ENCODE data around the gene IRF5. TPM values are rescaled to one million over a fixed set of nuclear protein-coding genes. Genes with fewer than 3 reads are reported as not detected.

Gene IRF5
- total and polyA plus RNA-seq, 5 donors: 1.6 to 4.6 (median 4.1) TPM

- Histone ChIP-seq H3K27me3 (ENCODE audit: control insufficient read depth, insufficient read depth) (no peaks in the 10 kb centered on the region), H3K4me1 (ENCODE audit: control insufficient read depth, insufficient read depth, low read length) (no peaks in the 10 kb centered on the region), H3K27ac (ENCODE audit: low read length) (no peak overlapping the region), H3K4me3 (ENCODE audit: low read length) (no peak overlapping the region), H3K9me3 (ENCODE audit: control insufficient read depth, low read length) (no peaks in the 10 kb centered on the region)
- WGBS: 55% methylated on average over 5 of the region's 5 CpGs
- intact Hi-C loops (cut with DNase I): no loop called here
- ATAC-seq (no peak), DNase-seq (no peak)
Observed at GRCh38 chr7:128951296-128951695, 13.6 kb downstream of the IRF5 start.

- ATAC-seq (no peak), DNase-seq (no peak)
- Histone ChIP-seq H3K4me1 (ENCODE audit: control insufficient read depth, insufficient read depth, low read length) (no peaks in the 10 kb centered on the region), H3K27me3 (ENCODE audit: control insufficient read depth, insufficient read depth) (no peaks in the 10 kb centered on the region), H3K9me3 (ENCODE audit: control insufficient read depth, low read length) (no peaks in the 10 kb centered on the region), H3K27ac (ENCODE audit: low read length) (no peak overlapping the region), H3K4me3 (ENCODE audit: low read length) (no peak overlapping the region)
- WGBS: 91% methylated on average over 2 of the region's 2 CpGs
- intact Hi-C loops (cut with DNase I): no loop called here
Observed at GRCh38 chr7:128954150-128954549, 16.4 kb downstream of the IRF5 start.

GRCh38 chr7:128954830-128955802 is 17.4 kb downstream of the IRF5 start:
- no peak overlapping the region for H3K4me3 ChIP-seq (ENCODE audit: low read length)
- no peaks in the 10 kb centered on the region for H3K4me1 ChIP-seq (ENCODE audit: control insufficient read depth, insufficient read depth, low read length)
- DNase-seq: no peak
- WGBS: 68% methylated on average over 15 of the region's 15 CpGs
- no peaks in the 10 kb centered on the region for H3K9me3 ChIP-seq (ENCODE audit: control insufficient read depth, low read length)
- H3K27me3 ChIP-seq (ENCODE audit: control insufficient read depth, insufficient read depth): no peaks in the 10 kb centered on the region
- no peak for ATAC-seq
- intact Hi-C loops (cut with DNase I): no loop called here
- no peak overlapping the region for H3K27ac ChIP-seq (ENCODE audit: low read length)

- DNase-seq: no peak
- no peak overlapping the region for H3K4me3 ChIP-seq (ENCODE audit: low read length)
- ATAC-seq: no peak
- H3K4me1 ChIP-seq (ENCODE audit: control insufficient read depth, insufficient read depth, low read length): no peaks in the 10 kb centered on the region
- H3K27me3 ChIP-seq (ENCODE audit: control insufficient read depth, insufficient read depth): no peaks in the 10 kb centered on the region
- no peak overlapping the region for H3K27ac ChIP-seq (ENCODE audit: low read length)
- intact Hi-C loops (cut with DNase I): no loop called here
- H3K9me3 ChIP-seq (ENCODE audit: control insufficient read depth, low read length): no peaks in the 10 kb centered on the region
Observed at GRCh38 chr7:128955981-128956380, 18.3 kb downstream of the IRF5 start.

GRCh38 chr7:128959296-128959695 is 21.6 kb downstream of the IRF5 start:
- no peak for ATAC-seq
- DNase-seq: no peak
- Histone ChIP-seq H3K9me3 (ENCODE audit: control insufficient read depth, low read length) (no peaks in the 10 kb centered on the region), H3K4me1 (ENCODE audit: control insufficient read depth, insufficient read depth, low read length) (no peaks in the 10 kb centered on the region), H3K27ac (ENCODE audit: low read length) (no peak overlapping the region), H3K4me3 (ENCODE audit: low read length) (no peak overlapping the region), H3K27me3 (ENCODE audit: control insufficient read depth, insufficient read depth) (no peaks in the 10 kb centered on the region)
- WGBS: 88% methylated on average over 4 of the region's 4 CpGs
- intact Hi-C loops (cut with DNase I): no loop called here

- intact Hi-C loops (cut with DNase I): no loop called here
- H3K4me1 ChIP-seq (ENCODE audit: control insufficient read depth, insufficient read depth, low read length): no peaks in the 10 kb centered on the region
- no peak overlapping the region for H3K4me3 ChIP-seq (ENCODE audit: low read length)
- H3K9me3 ChIP-seq (ENCODE audit: control insufficient read depth, low read length): no peaks in the 10 kb centered on the region
- ATAC-seq (no peak), DNase-seq (no peak)
- WGBS: 89% methylated on average over 8 of the region's 8 CpGs
- H3K27ac ChIP-seq (ENCODE audit: low read length): no peak overlapping the region
- no peaks in the 10 kb centered on the region for H3K27me3 ChIP-seq (ENCODE audit: control insufficient read depth, insufficient read depth)
Observed at GRCh38 chr7:128961030-128961659, 23.4 kb downstream of the IRF5 start.

GRCh38 chr7:128962899-128963298 is 25.2 kb downstream of the IRF5 start:
- Histone ChIP-seq H3K9me3 (ENCODE audit: control insufficient read depth, low read length) (no peaks in the 10 kb centered on the region), H3K4me1 (ENCODE audit: control insufficient read depth, insufficient read depth, low read length) (no peaks in the 10 kb centered on the region), H3K27me3 (ENCODE audit: control insufficient read depth, insufficient read depth) (no peaks in the 10 kb centered on the region), H3K4me3 (ENCODE audit: low read length) (no peak overlapping the region), H3K27ac (ENCODE audit: low read length) (no peak overlapping the region)
- DNase-seq (no peak), ATAC-seq (no peak)
- intact Hi-C loops (cut with DNase I): no loop called here

- DNase-seq (no peak), ATAC-seq (no peak)
- no peaks in the 10 kb centered on the region for H3K27me3 ChIP-seq (ENCODE audit: control insufficient read depth, insufficient read depth)
- WGBS: 93% methylated on average over 1 of the region's 1 CpG
- no peaks in the 10 kb centered on the region for H3K4me1 ChIP-seq (ENCODE audit: control insufficient read depth, insufficient read depth, low read length)
- intact Hi-C loops (cut with DNase I): no loop called here
- H3K9me3 ChIP-seq (ENCODE audit: control insufficient read depth, low read length): no peaks in the 10 kb centered on the region
- no peak overlapping the region for H3K4me3 ChIP-seq (ENCODE audit: low read length)
- H3K27ac ChIP-seq (ENCODE audit: low read length): no peak overlapping the region
Observed at GRCh38 chr7:128963327-128963757, 25.6 kb downstream of the IRF5 start.

- intact Hi-C loops (cut with DNase I): no loop called here
- WGBS: 90% methylated on average over 1 of the region's 1 CpG
- H3K27me3 ChIP-seq (ENCODE audit: control insufficient read depth, insufficient read depth): no peaks in the 10 kb centered on the region
- ATAC-seq (no peak), DNase-seq (no peak)
- no peaks in the 10 kb centered on the region for H3K9me3 ChIP-seq (ENCODE audit: control insufficient read depth, low read length)
- no peaks in the 10 kb centered on the region for H3K4me1 ChIP-seq (ENCODE audit: control insufficient read depth, insufficient read depth, low read length)
- no peak overlapping the region for H3K4me3 ChIP-seq (ENCODE audit: low read length)
- no peak overlapping the region for H3K27ac ChIP-seq (ENCODE audit: low read length)
Observed at GRCh38 chr7:128968624-128969023, 30.9 kb downstream of the IRF5 start.

- 68% methylated on average over 7 of the region's 7 CpGs for WGBS
- ATAC-seq (no peak), DNase-seq (no peak)
- Histone ChIP-seq H3K27ac (ENCODE audit: low read length) (no peak overlapping the region), H3K4me3 (ENCODE audit: low read length) (no peak overlapping the region), H3K9me3 (ENCODE audit: control insufficient read depth, low read length) (no peaks in the 10 kb centered on the region), H3K4me1 (ENCODE audit: control insufficient read depth, insufficient read depth, low read length) (no peaks in the 10 kb centered on the region), H3K27me3 (ENCODE audit: control insufficient read depth, insufficient read depth) (no peaks in the 10 kb centered on the region)
- intact Hi-C loops (cut with DNase I): no loop called here
Observed at GRCh38 chr7:128974241-128974934, 36.7 kb downstream of the IRF5 start.

GRCh38 chr7:128982105-128982504 is 44.4 kb downstream of the IRF5 start:
- no peaks in the 10 kb centered on the region for H3K27me3 ChIP-seq (ENCODE audit: control insufficient read depth, insufficient read depth)
- no peaks in the 10 kb centered on the region for H3K4me1 ChIP-seq (ENCODE audit: control insufficient read depth, insufficient read depth, low read length)
- 95% methylated on average over 2 of the region's 2 CpGs for WGBS
- DNase-seq (no peak), ATAC-seq (no peak)
- H3K4me3 ChIP-seq (ENCODE audit: low read length): no peak overlapping the region
- no peak overlapping the region for H3K27ac ChIP-seq (ENCODE audit: low read length)
- no peaks in the 10 kb centered on the region for H3K9me3 ChIP-seq (ENCODE audit: control insufficient read depth, low read length)
- intact Hi-C loops (cut with DNase I): no loop called here
